Measurements from ENCODE around the gene LPP. TPM values are rescaled to one million over a fixed set of nuclear protein-coding genes. Genes with fewer than 3 reads are reported as not detected.

The LPP gene
- total RNA-seq, 1 experiment from 2014 or later, result 148 TPM

DNA sequence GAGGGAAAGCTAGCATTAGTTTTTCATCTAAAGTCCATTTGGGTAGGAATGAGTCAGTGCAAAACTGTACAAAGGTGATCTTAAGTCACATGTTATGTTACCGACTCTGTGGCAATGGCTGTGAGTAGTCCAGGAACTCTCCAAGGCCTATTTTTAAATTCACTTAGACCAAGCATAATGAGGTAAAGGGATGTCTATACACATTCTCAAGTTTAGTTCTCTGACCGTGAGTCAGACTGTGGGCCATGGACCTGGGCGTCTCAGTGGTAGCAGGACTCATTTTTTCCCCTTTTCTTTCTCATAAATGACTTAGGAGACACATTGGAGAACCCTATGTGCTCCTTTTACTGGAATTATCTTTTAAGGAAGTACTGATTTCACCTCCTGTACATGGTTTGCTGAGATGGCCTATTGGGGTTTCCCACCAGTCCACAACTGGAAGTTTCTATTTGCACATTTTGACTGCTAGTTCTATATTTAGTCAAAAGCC is 529.1 kb downstream of the LPP start:
- H3K4me2 ChIP-seq, result 0 out of 2 replicates have a peak overlapping the region, but pooled peaks have one; percentile 4
- H3K79me2 ChIP-seq (ENCODE audit: low read depth), result no peaks in the 10 kb centered on the region
- intact Hi-C loops (cut with micrococcal nuclease; ENCODE audit: unreplicated experiment), result loop anchor here (5.0 kb wide), 4 partner anchors 416 to 621 kb away; partner anchors contain the start of gene LPP
- peaks cover 8% of the 10 kb centered on the region; the same call in 1 of the 2 replicates for H3K9me3 ChIP-seq (ENCODE audit: insufficient read depth, low read depth)
- POLR2A ChIA-PET (ENCODE audit: unreplicated experiment), result interaction anchor here (0.5 to 0.7 kb wide), 3 partner anchors 50 to 518 kb away, joined by 3 to 9 read pairs (median 4); no protein-coding TSS in a partner anchor
- peak overlapping the region; percentile 11; the same call in 1 of the 2 replicates for H3K27ac ChIP-seq
- no peak overlapping the region for H2AFZ ChIP-seq
- BruUV-seq (replicated peaks), result no TSS peak
- peaks cover 38% of the 10 kb centered on the region for H3K4me1 ChIP-seq (replicated peaks; ENCODE audit: insufficient read depth)
- TF ChIP-seq EZH2 (IDR thresholded peaks at IDR 0.05; ENCODE audit: low read depth) (no peak), CTCF (conservative IDR thresholded peaks at IDR 0.05) (no peak)
- no peaks in the 10 kb centered on the region for H4K20me1 ChIP-seq (ENCODE audit: insufficient read depth)
- H3K27me3 ChIP-seq (ENCODE audit: insufficient read depth, low read depth), result no peaks in the 10 kb centered on the region
- CTCF ChIA-PET, result no interaction called here
- H3K9me2 ChIP-seq (ENCODE audit: insufficient read depth), result no peaks in the 10 kb centered on the region
- no peak overlapping the region for H3K4me3 ChIP-seq
- no peaks in the 10 kb centered on the region for H3K36me3 ChIP-seq (ENCODE audit: low read depth)
- peak; percentile 39 to 64 for DNase-seq
- H3F3A ChIP-seq (ENCODE audit: insufficient read depth, low read depth), result peaks cover 13% of the 10 kb centered on the region

DNA sequence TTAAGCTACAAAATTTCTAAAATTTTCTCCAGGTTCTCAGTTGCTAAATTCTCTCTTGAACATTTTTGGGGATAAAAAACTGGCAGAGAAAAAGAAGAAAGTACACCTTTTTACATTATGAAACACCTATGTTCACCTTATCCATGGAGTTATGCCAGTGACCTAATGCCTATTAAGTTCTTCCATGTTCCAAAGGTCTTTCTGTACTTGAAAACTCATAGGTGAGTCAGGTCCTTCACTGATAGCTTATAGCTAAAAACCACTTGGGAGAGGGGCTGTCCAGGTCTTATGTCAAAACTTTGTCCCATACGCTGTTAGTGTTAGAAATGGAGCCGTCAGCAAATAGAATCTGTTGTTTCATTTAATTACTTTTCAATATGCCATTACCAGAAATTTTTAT is 530.3 kb downstream of the LPP start:
- peaks cover 8% of the 10 kb centered on the region; the same call in 1 of the 2 replicates for H3K9me3 ChIP-seq (ENCODE audit: insufficient read depth, low read depth)
- CTCF ChIA-PET, result no interaction called here
- no peak overlapping the region for H3K4me2 ChIP-seq
- no peak overlapping the region for H2AFZ ChIP-seq
- no peak for DNase-seq
- peaks cover 30% of the 10 kb centered on the region for H3K4me1 ChIP-seq (replicated peaks; ENCODE audit: insufficient read depth)
- peaks cover 13% of the 10 kb centered on the region for H3F3A ChIP-seq (ENCODE audit: insufficient read depth, low read depth)
- H3K36me3 ChIP-seq (ENCODE audit: low read depth), result no peaks in the 10 kb centered on the region
- TF ChIP-seq EZH2 (IDR thresholded peaks at IDR 0.05; ENCODE audit: low read depth) (no peak), CTCF (conservative IDR thresholded peaks at IDR 0.05) (no peak)
- POLR2A ChIA-PET (ENCODE audit: unreplicated experiment), result no interaction called here
- no peak overlapping the region for H3K27ac ChIP-seq
- H3K4me3 ChIP-seq, result no peak overlapping the region
- no peaks in the 10 kb centered on the region for H3K9me2 ChIP-seq (ENCODE audit: insufficient read depth)
- no TSS peak for BruUV-seq (replicated peaks)
- H3K79me2 ChIP-seq (ENCODE audit: low read depth), result no peaks in the 10 kb centered on the region
- intact Hi-C loops (cut with micrococcal nuclease; ENCODE audit: unreplicated experiment), result loop anchor here (5.0 kb wide), 4 partner anchors 417 to 622 kb away; partner anchors contain the start of gene LPP
- H3K27me3 ChIP-seq (ENCODE audit: insufficient read depth, low read depth), result no peaks in the 10 kb centered on the region
- no peaks in the 10 kb centered on the region for H4K20me1 ChIP-seq (ENCODE audit: insufficient read depth)

DNA sequence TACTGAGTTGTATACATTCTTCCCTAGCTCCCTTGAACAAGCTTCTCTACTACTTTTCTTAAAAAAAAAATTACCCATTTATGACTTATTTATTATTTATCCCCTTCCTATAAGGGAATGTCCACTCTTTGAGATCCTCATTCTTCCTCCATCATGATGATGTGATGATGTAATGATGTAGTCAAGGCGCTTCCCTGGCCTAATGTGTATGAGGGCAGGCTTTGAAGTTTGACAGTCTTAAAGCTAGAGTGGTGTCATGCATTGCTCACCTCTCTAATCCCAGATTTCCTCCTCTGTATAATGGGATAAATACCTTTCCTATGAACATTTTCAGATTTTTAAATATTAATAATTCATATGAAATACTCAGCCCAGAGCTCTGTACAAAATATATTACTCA is 531.8 kb downstream of the LPP start:
- intact Hi-C loops (cut with micrococcal nuclease; ENCODE audit: unreplicated experiment), result no loop called here
- Histone ChIP-seq H3K9me2 (ENCODE audit: insufficient read depth) (no peaks in the 10 kb centered on the region), H3K9me3 (ENCODE audit: insufficient read depth, low read depth) (peaks cover 8% of the 10 kb centered on the region; the same call in 1 of the 2 replicates), H4K20me1 (ENCODE audit: insufficient read depth) (no peaks in the 10 kb centered on the region), H3K4me2 (no peak overlapping the region), H3K4me1 (replicated peaks; ENCODE audit: insufficient read depth) (peaks cover 15% of the 10 kb centered on the region), H3K79me2 (ENCODE audit: low read depth) (no peaks in the 10 kb centered on the region), H3K27me3 (ENCODE audit: insufficient read depth, low read depth) (no peaks in the 10 kb centered on the region), H3K36me3 (ENCODE audit: low read depth) (no peaks in the 10 kb centered on the region), H3F3A (ENCODE audit: insufficient read depth, low read depth) (no peaks in the 10 kb centered on the region; the same call in 1 of the 2 replicates), H3K27ac (no peak overlapping the region), H2AFZ (no peak overlapping the region), H3K4me3 (no peak overlapping the region)
- TF ChIP-seq CTCF (conservative IDR thresholded peaks at IDR 0.05) (no peak), EZH2 (IDR thresholded peaks at IDR 0.05; ENCODE audit: low read depth) (no peak)
- DNase-seq, result no peak
- BruUV-seq (replicated peaks), result no TSS peak
- CTCF ChIA-PET, result interaction anchor here (0.6 kb wide), 1 partner anchor 241 kb away, joined by 3 read pairs; no protein-coding TSS in a partner anchor
- POLR2A ChIA-PET (ENCODE audit: unreplicated experiment), result interaction anchor here (0.6 kb wide), 2 partner anchors 268 to 940 kb away, joined by 4 to 9 read pairs; partner anchors contain the start of gene BCL6

Data from PC-9 (cell line).